RWPE2 (cell line): ENCODE results near the gene CNPY1.

Experiments used
- ATAC-seq: fragments of 200-7000 bp; cut with Tn5 transposase; 3 replicates; pipeline ENCODE4 v1.9.1; 2021; ENCODE audit warnings: low read depth
- DNase-seq: peaks from one replicate; pipeline ENCODE4 v3.0.0-alpha.2; 2020; ENCODE audit warnings: low spot score
- H3K27ac ChIP-seq: fragments of 450-650 bp; 2 replicates; pipeline ENCODE4 v1.5.1; 2017; ENCODE audit warnings: mild to moderate bottlenecking; ENCODE audit not compliant: poor library complexity, severe bottlenecking
- H3K27me3 ChIP-seq: fragments of 250-450 bp; sonication (Bioruptor Pico); 2 replicates; pipeline ENCODE4 v1.5.1; 2021; ENCODE audit warnings: mild to moderate bottlenecking, moderate library complexity; ENCODE audit not compliant: insufficient read depth, poor library complexity, severe bottlenecking
- H3K36me3 ChIP-seq: fragments of 250-450 bp; sonication (Bioruptor Pico); 2 replicates; pipeline ENCODE4 v1.5.1; 2020; ENCODE audit warnings: low read depth, mild to moderate bottlenecking, moderate library complexity
- H3K4me1 ChIP-seq: fragments of 250-450 bp; sonication (Bioruptor Pico); 2 replicates; pipeline ENCODE4 v1.5.1; 2021; ENCODE audit warnings: mild to moderate bottlenecking, moderate library complexity; ENCODE audit not compliant: insufficient read depth, poor library complexity, severe bottlenecking
- H3K4me3 ChIP-seq: fragments of 250-450 bp; sonication (Bioruptor Pico); 2 replicates; pipeline ENCODE4 v1.5.1; 2021; ENCODE audit warnings: mild to moderate bottlenecking, moderate library complexity; ENCODE audit not compliant: severe bottlenecking
- H3K9me3 ChIP-seq: fragments of 250-450 bp; sonication (Bioruptor Pico); 2 replicates; pipeline ENCODE4 v1.5.1; 2021; ENCODE audit warnings: mild to moderate bottlenecking, moderate library complexity; ENCODE audit not compliant: severe bottlenecking
- TF ChIP-seq, protein P1 (sequence below): fragments of 450-650 bp; IDR thresholded peaks from one replicate; pipeline ENCODE4 v1.5.1; 2017; ENCODE audit warnings: mild to moderate bottlenecking, moderate library complexity; ENCODE audit not compliant: poor library complexity, severe bottlenecking

Gene CNPY1

DNA sequence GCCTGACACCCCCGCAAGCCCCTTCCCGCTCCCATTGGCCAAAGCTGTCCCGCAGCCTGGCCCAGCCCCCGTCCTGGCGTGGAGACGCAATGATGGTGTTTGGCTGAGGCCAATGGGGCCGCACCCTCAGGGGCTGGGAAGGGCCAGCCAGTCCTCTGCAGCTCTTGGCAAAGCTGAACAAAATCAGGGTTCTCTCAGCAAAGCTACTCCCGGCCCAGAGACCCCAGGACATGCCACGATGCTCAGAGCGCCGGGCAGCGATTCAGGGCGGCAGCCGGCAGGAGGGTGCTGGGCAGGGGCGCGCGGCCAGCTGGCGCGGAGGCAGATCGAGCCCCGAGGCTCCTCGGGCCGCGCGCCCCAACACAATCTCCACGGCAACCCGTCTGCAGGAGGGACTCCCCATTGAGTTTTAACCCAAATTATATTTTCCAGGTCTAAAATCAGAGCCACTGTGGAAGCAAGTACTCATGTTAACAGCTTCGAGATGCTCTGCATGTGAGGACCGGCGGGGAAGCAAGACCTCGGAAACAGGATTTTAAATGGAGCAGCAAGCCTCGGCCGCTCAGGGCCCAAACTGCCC, 8.8 kb upstream of the CNPY1 start:
- TF ChIP-seq, protein P1, sequence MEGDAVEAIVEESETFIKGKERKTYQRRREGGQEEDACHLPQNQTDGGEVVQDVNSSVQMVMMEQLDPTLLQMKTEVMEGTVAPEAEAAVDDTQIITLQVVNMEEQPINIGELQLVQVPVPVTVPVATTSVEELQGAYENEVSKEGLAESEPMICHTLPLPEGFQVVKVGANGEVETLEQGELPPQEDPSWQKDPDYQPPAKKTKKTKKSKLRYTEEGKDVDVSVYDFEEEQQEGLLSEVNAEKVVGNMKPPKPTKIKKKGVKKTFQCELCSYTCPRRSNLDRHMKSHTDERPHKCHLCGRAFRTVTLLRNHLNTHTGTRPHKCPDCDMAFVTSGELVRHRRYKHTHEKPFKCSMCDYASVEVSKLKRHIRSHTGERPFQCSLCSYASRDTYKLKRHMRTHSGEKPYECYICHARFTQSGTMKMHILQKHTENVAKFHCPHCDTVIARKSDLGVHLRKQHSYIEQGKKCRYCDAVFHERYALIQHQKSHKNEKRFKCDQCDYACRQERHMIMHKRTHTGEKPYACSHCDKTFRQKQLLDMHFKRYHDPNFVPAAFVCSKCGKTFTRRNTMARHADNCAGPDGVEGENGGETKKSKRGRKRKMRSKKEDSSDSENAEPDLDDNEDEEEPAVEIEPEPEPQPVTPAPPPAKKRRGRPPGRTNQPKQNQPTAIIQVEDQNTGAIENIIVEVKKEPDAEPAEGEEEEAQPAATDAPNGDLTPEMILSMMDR, result no peak
- no peak for DNase-seq
- no peak overlapping the region for H3K27ac ChIP-seq
- no peak for ATAC-seq
- no peaks in the 10 kb centered on the region for H3K27me3 ChIP-seq
- H3K4me3 ChIP-seq, result no peak overlapping the region
- H3K9me3 ChIP-seq, result no peaks in the 10 kb centered on the region
- no peaks in the 10 kb centered on the region for H3K4me1 ChIP-seq
- no peaks in the 10 kb centered on the region for H3K36me3 ChIP-seq

DNA sequence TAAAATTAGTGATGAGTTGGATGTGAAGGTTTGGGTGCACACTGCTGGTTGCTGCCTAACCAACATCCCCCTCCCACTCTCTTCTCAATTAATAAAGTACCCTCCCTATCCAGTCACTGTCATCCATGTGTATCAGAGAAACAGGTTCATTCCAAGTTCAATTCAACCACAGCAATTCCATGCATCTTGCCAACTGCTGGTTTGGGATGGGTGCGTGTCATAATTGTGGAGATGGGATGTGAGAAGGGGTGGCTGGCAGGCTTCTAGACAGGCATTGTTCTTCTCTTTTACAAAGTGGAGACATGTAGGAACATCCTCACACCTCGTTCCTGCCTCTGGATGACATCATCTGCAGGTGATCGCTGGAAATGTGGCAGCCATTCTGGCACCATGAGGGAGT, 7.5 kb upstream of the CNPY1 start:
- Histone ChIP-seq H3K4me3 (no peak overlapping the region), H3K27me3 (no peaks in the 10 kb centered on the region), H3K9me3 (no peaks in the 10 kb centered on the region), H3K36me3 (no peaks in the 10 kb centered on the region), H3K27ac (no peak overlapping the region), H3K4me1 (no peaks in the 10 kb centered on the region)
- DNase-seq, result no peak
- TF ChIP-seq, protein P1, result no peak
- ATAC-seq, result no peak

DNA sequence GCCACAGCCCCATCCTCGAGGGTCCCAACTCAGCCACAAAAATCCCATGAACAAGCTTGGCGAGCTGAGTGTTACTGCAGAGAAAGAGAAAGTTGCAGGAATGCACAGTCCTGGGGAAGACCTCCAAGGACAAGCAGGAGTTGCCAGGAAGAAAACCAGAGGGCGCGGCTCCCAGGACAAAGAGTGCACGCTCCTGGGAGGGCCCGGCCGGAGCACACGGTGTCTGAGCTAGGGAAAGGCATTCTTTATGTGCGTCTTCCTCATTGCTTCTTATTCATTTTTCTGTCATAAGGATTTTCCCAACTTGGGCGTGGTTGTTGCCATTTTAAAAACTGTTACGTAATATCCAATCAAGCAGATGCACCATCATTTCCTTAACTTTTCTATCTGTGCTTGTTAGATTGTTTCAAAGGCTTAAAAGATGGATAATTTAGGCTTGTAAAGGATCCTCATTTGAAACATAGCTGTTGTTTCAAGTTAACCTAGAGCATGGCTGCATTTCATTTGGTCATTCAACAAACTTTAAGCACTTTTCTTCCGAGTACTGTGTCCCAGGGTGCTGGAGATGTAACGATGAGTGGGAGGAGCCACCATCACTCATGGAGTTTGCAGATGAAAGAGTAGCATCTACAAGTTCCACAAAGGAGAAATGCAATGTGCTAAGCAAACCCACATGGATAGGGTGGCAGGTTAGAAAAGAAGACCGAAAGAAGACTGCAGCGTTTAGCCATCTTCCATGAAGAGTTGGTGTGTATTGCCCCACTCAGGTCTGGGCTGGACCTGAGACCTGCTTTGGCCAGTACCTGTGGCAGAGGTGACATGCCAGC, 5.6 kb upstream of the CNPY1 start:
- TF ChIP-seq, protein P1, result no peak
- DNase-seq (no peak), ATAC-seq (no peak)
- Histone ChIP-seq H3K27ac (no peak overlapping the region), H3K9me3 (no peaks in the 10 kb centered on the region), H3K4me1 (no peaks in the 10 kb centered on the region), H3K27me3 (no peaks in the 10 kb centered on the region), H3K36me3 (no peaks in the 10 kb centered on the region), H3K4me3 (no peak overlapping the region)

DNA sequence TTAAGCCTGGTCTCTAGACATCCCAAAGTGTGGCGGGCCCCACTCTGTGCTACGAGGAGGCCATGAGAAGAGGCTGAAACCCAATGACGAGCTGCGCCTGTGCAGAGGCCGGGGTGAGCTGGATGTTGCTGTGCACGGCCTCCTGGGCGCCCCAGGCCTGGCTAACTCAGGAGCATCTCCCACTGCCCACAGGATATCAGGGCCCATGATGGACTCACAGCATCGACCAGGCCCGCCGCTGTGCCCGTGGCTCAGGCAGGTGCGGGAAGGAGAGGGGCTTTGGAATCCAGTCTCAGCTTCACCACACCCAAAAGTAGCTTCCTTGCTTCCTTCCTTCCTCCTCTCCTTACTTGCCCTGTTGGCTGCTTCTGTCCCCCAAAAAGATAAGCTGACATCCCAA, 4.6 kb upstream of the CNPY1 start:
- TF ChIP-seq, protein P1, result no peak
- H3K4me3 ChIP-seq, result no peak overlapping the region
- DNase-seq, result no peak
- no peaks in the 10 kb centered on the region for H3K36me3 ChIP-seq
- H3K27ac ChIP-seq, result no peak overlapping the region
- H3K4me1 ChIP-seq, result no peaks in the 10 kb centered on the region
- no peaks in the 10 kb centered on the region for H3K9me3 ChIP-seq
- ATAC-seq, result no peak
- H3K27me3 ChIP-seq, result no peaks in the 10 kb centered on the region

DNA sequence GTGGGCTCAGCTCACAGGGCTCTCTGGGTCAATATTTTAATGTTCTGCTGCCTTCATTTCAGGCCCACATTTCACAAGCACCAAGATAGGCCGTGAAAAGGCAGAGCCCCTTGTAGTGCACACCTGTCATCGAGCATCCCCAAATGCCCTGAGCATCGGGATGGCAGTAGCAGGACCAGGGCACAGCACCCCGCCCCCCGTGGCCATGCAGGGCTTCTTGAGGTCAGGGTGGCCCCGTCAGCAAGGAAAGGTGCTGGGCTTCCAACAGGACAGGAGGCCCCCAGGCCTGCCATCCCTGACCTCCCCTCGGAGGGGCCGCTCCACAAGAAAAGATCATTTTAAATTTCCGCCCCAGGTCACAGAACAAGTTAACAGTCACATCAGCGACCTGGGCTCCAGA, 2.9 kb upstream of the CNPY1 start:
- H3K9me3 ChIP-seq, result no peaks in the 10 kb centered on the region
- H3K27ac ChIP-seq, result no peak overlapping the region

More for the DNA sequence above, 2.9 kb upstream of the CNPY1 start:
- no peaks in the 10 kb centered on the region for H3K36me3 ChIP-seq
- no peak for ATAC-seq
- H3K4me1 ChIP-seq, result no peaks in the 10 kb centered on the region
- peaks cover 4% of the 10 kb centered on the region for H3K27me3 ChIP-seq
- TF ChIP-seq, protein P1, result no peak
- H3K4me3 ChIP-seq, result no peak overlapping the region
- no peak for DNase-seq
